SK-N-MC (cell line): ENCODE data around the gene LEUTX.
"Not testable (repeated sequence)": the region's sequence is repeated elsewhere in the genome, so short reads cannot be mapped to it uniquely, and the experiment has no call there.

Source experiments
- DNase-seq: peaks from one replicate; pipeline ENCODE4 v3.0.0-alpha.2; 2011; ENCODE audit warnings: low read depth, low spot score
- H3K27ac ChIP-seq: fragments of 200-600 bp; sonication (generic); 2 replicates; pipeline ENCODE4 v1.5.1; 2016; ENCODE audit warnings: mixed run types
- H3K36me3 ChIP-seq: fragments of 200-600 bp; sonication (generic); 2 replicates; pipeline ENCODE4 v1.6.1; 2017; ENCODE audit warnings: antibody characterized with exemption, low read length, mixed read lengths; ENCODE audit not compliant: insufficient read depth
- H3K4me3 ChIP-seq: fragments of 200-600 bp; sonication (generic); 2 replicates; pipeline ENCODE4 v1.5.1; 2016
- H3K9ac ChIP-seq: fragments of 200-600 bp; sonication (generic); 2 replicates; pipeline ENCODE4 v1.8.0; 2017; ENCODE audit warnings: mixed run types, mixed read lengths; ENCODE audit not compliant: insufficient read length
- H3K9me3 ChIP-seq: fragments of 200-600 bp; sonication (generic); 2 replicates; pipeline ENCODE4 v1.6.1; 2017; ENCODE audit warnings: low read depth, mild to moderate bottlenecking, antibody characterized with exemption, low read length, moderate library complexity, mixed read lengths
- EZH2 ChIP-seq: fragments of 200-600 bp; sonication (generic); IDR thresholded peaks from one replicate; pipeline ENCODE4 v1.6.1; 2017; ENCODE audit warnings: antibody characterized with exemption
- FOXP2 ChIP-seq: optimal IDR thresholded peaks from 2 replicates; pipeline ENCODE3; 2011; ENCODE audit warnings: mild to moderate bottlenecking, moderate library complexity; ENCODE audit not compliant: insufficient read depth; ENCODE audit errors: extremely low read length, control extremely low read depth
- POLR2AphosphoS5 ChIP-seq: IDR thresholded peaks from 2 replicates; pipeline ENCODE4 v1.6.1; 2012; ENCODE audit warnings: mild to moderate bottlenecking, low read depth, low read length, borderline replicate concordance

The LEUTX gene

DNA sequence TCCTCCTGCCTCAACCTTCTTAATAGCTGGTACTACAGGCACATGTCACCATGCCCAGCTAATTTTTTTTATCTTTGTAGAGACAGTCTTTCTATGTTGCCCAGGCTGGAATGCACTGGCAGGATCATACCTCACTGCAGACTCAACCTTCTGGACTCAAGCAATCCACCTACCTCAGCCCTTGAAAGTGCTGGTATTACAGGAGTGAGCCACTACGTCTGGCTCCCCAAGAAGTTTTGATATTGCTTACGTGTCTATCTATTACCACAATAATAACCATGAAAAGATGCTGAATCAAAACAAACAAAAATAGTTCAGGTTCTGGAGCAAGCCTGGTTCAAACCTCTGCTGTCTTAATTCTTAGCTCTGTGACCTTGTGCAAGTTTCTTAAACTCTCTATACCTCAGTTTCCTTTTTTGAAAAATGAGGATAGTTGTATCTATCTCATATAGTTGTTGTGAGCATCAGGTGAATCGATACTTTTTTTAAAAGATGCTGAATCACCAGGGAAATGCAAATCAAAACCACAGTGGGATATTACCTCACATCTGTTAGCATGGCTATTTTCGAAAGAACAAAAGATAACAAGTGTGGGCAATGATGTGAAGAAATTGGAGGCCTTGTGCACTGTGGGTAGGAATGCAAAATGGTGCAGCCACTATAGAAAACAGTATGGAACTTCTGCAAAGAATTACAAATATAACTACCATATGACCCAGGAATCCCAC is 19.0 kb upstream of the LEUTX start:
- no peak for TF ChIP-seq FOXP2
- no peak for TF ChIP-seq POLR2AphosphoS5
- no peak for TF ChIP-seq EZH2
- Histone ChIP-seq H3K36me3 (no peaks in the 10 kb centered on the region), H3K9ac (no peak overlapping the region), H3K4me3 (no peak overlapping the region), H3K27ac (no peak overlapping the region), H3K9me3 (no peaks in the 10 kb centered on the region)
- no peak for DNase-seq

DNA sequence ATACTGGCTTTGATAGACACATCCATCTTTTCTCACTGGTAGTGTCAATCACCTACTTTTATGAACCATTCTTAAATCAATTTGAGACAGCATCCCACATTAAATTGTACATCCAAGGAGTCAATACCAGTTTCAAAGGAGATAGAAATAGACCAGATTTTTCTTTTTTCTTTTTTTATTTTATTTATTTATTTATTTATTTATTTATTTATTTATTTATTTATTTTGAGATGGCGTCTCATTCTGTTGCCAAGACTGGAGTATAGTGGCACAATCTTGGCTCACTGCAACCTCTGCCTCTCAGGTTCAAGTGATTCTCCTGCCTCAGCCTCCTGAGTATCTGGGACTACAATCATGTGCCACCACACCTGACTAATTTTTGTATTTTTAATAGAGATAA is 16.8 kb upstream of the LEUTX start:
- H3K27ac ChIP-seq, H3K9ac ChIP-seq, DNase-seq, H3K36me3 ChIP-seq, H3K4me3 ChIP-seq, H3K9me3 ChIP-seq: not testable (repeated sequence)

DNA sequence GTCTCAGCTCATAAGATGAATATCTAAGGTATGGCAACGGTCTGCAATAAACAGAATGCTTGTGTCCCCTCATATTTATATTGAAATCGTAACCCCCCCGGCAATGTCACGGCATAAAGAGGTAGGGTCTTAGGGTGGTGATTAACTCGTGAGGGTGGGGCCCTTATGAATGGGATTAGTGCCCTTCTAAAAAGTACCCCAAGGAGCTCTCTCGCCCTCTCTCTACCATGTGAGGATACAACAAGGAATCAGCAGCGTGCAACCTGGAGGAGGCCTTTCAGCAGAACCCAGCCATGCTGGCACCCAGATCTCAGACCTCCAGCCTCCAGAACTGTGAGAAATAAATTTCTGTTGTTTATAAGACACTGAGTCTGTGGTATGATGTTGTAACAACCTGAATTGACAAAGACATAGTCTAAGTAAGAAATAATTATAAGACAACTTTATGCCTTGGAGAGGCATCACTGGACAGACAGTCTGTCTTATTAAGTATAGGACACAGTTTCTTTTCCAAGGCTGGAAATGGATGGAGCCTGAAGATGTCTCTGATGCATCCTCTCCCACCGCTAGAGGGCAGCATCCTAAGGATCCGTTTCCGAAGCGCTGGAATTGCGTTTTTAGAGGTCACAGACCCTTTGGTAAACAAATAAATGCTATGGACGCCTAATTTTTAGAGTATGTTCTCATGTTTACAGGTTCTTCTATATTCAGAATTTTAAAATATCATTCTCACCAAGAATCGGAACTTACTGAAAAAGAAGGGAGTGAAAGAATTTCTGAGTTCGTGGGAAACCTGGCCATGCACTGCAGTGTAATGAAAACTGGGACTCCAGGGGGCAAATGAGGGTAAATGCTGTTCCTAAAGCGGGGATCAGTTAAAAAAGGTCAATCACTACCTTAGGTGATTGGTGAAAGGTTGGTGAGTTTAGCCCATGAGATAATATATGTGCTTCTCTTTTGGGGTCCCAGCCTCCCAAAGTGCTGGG is 13.3 kb upstream of the LEUTX start:
- DNase-seq = no peak
- Histone ChIP-seq H3K9me3 (no peaks in the 10 kb centered on the region), H3K27ac (no peak overlapping the region), H3K4me3 (no peak overlapping the region; the same call in 1 of the 2 replicates), H3K9ac (no peak overlapping the region), H3K36me3 (no peaks in the 10 kb centered on the region)
- TF ChIP-seq POLR2AphosphoS5 (no peak), EZH2 (no peak), FOXP2 (no peak)

DNA sequence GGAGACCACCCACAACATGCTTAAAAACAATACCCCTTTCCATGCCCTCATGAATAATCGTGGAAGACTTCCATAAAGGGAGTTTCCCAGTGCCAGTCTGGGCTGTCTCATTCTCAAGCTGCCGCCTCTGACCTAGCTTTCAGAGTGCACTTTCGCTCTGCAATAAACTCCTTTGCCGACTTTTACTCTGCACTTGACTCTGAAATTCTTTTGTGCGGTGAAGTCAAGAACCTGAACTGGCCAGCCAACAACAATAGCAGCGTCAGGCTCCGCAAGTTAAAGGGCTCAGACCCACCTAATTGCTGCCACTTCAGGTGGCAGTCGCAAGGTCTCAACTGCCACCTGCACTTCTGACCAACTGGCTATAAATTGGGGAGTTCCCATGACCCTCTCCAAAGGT is 10.3 kb upstream of the LEUTX start:
- Histone ChIP-seq H3K4me3 (no peak overlapping the region), H3K27ac (no peak overlapping the region), H3K36me3 (no peaks in the 10 kb centered on the region), H3K9me3 (no peaks in the 10 kb centered on the region), H3K9ac (no peak overlapping the region)
- TF ChIP-seq POLR2AphosphoS5 = no peak
- no peak for TF ChIP-seq EZH2
- TF ChIP-seq FOXP2 = no peak
- no peak for DNase-seq

DNA sequence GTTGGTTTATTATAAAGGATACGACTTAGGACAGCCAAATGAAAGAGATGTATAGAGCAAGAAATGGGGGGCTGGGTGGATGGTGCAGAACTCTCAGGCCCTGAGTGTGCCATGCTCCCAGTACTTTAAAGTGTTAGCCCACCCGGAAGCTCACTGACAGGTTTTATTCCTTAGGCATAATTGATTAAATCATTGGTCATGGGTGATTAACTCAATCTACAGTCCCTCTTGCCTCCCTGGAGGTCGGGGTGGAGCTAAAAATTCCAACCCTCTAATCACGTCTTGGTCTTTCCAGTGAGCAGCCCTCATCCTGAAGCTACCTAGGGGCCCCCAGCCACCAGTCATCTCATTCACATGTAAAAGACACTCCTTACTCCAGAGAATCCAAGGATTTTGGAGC is 9.9 kb upstream of the LEUTX start:
- Histone ChIP-seq H3K9me3 (no peaks in the 10 kb centered on the region), H3K9ac (no peak overlapping the region), H3K4me3 (no peak overlapping the region), H3K36me3 (no peaks in the 10 kb centered on the region), H3K27ac (no peak overlapping the region)
- no peak for TF ChIP-seq POLR2AphosphoS5
- no peak for DNase-seq

DNA sequence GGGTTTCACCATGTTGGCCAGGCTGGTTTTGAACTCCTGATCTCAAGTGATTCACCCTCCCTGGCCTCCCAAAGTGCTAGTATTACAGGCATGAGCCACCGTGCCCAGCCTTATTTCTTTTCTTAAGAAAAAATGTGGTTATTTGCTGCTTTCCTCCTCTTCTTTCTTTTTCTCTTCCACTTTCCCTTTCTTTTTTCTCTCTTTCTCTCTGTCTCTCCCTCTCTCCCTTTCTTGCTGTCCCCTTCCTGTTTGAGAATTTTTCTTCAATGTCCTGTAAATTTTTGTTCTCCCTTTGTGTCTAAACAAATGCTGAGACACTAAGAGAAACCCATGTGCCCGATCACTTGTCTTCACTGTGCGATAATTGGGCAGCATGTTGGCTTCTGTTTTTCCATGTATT is 2.2 kb downstream of the LEUTX start:
- H3K9me3 ChIP-seq = no peaks in the 10 kb centered on the region
- H3K4me3 ChIP-seq = no peak overlapping the region
- H3K36me3 ChIP-seq = no peaks in the 10 kb centered on the region
- TF ChIP-seq EZH2 = no peak
- TF ChIP-seq POLR2AphosphoS5 = no peak
- no peak for TF ChIP-seq FOXP2
- H3K9ac ChIP-seq = no peak overlapping the region
- no peak for DNase-seq
- no peak overlapping the region for H3K27ac ChIP-seq

DNA sequence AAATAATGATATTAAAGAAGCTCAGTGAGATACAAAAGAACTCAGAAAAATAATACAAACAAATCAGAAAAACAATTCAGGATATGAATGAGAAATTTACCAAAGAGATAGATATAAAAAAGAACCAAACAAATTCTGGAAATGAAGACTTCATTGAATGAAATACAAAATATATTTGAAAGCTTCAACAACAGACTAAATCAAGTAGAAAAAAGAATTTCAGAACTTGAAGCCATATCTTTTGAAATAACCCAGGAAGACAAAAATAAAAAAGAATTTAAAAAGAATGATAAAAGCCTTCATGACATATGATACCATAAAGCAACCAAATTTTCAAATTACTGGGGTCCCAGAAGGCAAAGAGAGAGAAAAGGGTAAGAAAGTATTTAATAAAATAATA is 9.6 kb downstream of the LEUTX start:
- TF ChIP-seq EZH2 = no peak
- no peak for TF ChIP-seq POLR2AphosphoS5
- TF ChIP-seq FOXP2 = no peak
- H3K36me3 ChIP-seq = no peaks in the 10 kb centered on the region
- H3K27ac ChIP-seq = no peak overlapping the region
- H3K9ac ChIP-seq = no peak overlapping the region
- H3K9me3 ChIP-seq = no peaks in the 10 kb centered on the region
- DNase-seq = no peak
- no peak overlapping the region for H3K4me3 ChIP-seq

DNA sequence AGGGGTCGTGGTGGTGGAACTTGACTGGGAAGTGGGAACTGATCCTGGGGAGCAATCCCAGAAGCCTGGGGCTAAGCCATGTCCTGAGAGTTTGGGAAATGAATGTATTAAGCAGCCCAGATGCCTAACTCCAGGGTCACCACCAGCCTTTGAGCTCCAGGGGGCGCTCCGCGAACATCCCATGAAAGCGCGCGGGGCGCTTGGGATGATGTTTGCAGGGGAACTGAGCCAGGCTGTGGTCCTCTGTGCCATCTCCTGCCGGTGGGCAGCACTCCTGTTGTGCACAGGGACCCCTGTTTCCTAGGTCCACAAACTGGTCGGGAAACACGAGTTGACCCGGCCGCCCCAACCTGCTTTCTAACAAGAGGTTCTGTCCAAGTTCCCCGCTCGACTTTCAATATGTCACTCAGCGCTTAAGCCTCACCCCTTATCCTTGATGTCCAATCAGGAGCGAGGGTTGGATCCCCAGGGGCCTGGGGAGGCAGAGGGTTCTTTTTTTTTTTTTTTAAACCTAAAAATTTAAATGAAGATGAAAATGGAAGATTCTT is 14.4 kb downstream of the LEUTX start:
- Histone ChIP-seq H3K4me3 (0 out of 2 replicates have a peak overlapping the region, but pooled peaks have one; percentile 43), H3K36me3 (no peaks in the 10 kb centered on the region), H3K27ac (no peak overlapping the region), H3K9me3 (no peaks in the 10 kb centered on the region), H3K9ac (no peak overlapping the region)
- peak; percentile 32 for DNase-seq
- TF ChIP-seq FOXP2 = no peak
- TF ChIP-seq EZH2 = no peak
- no peak for TF ChIP-seq POLR2AphosphoS5
